Stimulated activated CD4-positive, alpha-beta T cell treated with anti-CD3 and anti-CD28 coated beads, Interleukin-4, amount 100 ng/mL, for 1 hour (primary cell): Measurements from ENCODE around the gene DCAF4L1.

Experiments used
- DNase-seq: peaks from one replicate; pipeline ENCODE4 v3.0.0-alpha.2; 2020

DCAF4L1 gene

DNA sequence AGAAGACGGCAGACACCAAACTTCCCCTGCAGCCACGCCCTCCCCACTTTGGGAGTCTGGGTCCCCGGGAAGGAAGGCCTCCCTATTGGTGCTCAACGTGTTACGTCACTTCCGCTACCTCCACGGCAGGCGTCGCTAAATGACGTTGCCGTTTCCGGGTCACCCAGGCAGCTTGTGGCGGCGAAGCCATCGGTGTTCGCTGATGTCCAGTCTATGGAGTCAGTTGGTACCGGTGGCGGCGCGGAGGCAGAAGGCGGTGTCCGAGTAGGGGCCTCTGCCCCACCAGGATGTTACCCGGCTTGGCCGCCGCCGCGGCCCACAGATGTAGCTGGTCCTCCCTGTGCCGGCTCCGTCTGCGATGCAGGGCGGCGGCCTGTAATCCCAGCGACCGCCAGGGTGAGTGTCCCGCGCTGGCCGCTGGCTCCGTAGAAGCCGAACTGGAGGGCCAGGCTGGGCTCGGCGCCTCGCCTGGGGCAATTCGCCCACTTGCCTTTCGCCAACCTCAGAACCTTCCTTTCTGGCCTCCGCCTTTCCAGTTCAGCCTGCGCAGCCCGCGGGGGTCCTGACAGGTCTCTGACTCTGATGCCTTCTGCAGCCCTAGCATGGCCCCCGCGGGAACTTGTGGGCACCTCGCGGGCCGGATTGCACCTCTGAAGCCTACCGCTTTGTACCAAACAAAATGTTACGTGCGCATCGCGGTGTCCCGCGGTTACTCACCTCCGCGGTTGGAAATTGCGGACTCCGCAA lies 9.0 kb downstream of the DCAF4L1 start, which contains the start of gene SLC30A9:
Gene SLC30A9, plus strand, starts transcription at position 166 of the 747 bp plus-strand sequence. Its CDS starts 122 bp downstream, at position 288.
- peak; percentile 87 for DNase-seq

DNA sequence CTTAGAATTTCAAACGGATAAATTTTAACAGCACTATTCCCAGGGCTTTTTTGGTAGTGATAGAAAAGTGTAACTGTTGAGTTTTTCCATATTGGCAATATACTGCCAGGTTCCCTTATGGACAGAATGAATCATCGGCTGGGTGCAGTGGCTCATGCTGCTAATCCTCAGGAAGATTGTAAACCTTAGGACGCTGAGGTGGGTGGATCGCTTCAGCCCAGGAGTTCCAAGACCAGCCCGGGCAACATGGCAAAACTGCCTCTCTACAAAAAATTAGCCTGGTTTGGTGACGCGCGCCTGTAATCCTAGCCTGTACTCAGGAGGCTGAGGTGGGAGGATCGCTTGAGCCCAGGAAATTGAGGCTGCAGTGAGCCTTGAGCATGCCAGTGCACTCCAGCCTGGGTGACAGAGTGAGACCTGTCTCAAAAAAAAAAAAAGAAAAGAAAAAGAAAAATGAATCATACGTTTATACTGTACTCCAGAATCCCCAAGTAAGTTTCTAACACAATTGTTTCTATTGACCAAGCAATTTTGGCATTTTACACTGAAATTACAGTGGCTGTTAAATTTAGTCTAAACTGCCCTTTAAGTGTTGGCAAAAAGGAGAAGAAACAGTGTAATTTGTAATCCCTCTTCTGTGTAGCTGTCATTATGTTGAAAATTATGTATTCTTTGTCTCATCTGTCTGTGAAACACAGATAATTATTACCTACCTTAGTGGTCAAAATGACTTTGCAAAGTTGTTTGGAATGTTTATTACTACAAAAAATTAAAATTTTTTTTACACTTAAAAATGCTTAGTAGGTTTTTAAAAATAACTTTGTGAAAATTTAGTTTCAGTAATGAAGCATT lies 10.6 kb downstream of the DCAF4L1 start:
- DNase-seq: no peak

DNA sequence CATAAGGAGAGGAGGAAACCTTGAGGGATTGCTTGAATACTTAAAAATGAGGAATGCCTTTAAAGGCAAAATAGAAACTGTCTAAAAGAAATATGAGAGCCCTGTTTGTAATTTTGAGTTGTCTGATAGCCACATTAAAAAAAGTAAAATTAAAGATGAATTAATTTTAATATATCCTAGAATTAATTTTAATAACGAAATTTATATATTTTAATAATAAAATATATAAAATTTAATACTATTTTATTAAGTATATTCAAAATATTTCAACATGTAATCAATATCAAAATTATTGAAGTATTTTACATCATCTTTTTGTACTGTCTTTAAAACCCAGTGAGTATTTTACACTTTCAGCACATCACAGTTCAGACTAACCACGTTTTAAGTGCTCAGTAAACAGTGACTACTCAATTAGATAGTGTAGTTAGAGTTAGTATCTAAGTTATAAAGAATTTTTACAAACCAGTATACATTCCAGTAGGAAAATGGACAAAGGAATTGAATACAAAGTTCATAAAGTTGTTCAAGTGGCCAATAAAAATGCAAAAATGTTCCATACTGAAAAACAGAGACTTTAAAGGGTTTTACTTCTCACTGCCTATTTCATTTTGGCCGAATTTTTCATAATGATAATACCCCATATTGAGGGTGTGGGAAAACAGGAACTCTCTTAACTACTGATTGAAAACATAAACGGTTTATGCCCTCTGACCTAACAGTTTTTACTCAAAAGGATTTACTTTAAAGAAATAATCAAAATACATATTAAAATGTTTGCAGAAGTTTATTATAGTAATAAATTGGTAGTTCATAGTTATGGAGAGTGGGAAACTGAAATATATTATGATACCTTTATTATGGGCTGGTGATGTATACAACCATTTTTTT lies 11.7 kb downstream of the DCAF4L1 start:
- DNase-seq: no peak

DNA sequence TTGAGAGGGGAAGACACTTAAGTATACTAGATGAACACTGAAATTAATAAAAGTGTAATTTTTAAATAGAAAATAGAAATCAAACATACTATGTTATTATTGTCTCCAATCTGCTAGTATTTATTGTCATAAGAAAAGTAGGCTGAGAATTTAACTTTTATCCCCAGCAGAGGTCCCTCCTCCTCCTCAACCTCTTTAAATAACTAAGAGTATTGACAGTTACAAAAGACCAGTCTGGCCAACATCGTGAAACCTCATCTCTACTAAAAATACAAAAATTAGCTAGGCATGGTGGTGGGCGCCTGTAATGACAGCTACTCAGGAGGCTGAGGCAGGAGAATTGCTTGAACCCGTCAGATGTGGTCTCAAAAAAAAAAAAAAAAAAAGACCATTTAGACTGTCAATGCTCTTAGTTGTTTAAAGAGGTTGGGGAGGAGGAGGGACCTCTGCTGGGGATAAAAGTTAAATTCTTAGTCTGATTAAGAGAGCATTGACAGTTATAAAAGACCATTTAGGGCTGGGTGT lies 13.0 kb downstream of the DCAF4L1 start:
- DNase-seq: no peak

DNA sequence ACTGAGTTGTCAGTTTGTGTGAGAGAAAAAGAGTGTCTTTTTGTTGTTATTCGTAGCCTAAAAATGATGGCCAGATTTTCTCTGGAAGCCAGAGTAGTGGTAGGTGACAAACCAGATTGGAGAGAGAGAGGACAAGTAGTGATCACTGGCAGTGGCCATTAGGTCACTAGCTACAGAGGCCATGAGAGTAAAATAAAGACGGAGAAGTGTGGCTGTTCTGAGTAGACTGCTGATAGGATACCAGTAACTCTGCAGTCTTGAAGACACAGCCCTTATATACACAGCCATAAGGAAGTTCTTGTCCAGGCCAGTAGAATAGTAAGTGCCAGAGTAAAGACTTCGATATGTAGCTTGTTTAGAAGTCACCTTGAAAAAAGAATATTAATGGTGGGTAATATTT lies 16.5 kb downstream of the DCAF4L1 start:
- no peak for DNase-seq

DNA sequence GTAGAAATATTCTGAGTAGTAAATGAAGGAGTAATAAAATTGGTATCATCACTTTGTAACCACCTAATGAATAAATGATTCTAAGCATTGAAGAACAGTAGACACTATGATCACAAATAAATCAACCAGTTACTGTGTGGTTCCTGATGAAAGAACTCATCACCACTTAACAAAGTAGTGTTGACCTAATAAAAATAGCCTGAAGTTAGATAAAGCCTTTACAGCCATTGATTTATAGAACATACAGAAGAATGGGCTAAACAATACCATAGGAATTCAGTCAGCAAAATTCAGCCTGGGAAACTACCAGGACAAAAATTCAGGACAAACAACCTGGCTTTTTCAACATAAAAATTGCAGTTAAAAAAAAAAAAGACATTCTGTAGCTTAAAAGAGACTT lies 17.8 kb downstream of the DCAF4L1 start:
- no peak for DNase-seq

DNA sequence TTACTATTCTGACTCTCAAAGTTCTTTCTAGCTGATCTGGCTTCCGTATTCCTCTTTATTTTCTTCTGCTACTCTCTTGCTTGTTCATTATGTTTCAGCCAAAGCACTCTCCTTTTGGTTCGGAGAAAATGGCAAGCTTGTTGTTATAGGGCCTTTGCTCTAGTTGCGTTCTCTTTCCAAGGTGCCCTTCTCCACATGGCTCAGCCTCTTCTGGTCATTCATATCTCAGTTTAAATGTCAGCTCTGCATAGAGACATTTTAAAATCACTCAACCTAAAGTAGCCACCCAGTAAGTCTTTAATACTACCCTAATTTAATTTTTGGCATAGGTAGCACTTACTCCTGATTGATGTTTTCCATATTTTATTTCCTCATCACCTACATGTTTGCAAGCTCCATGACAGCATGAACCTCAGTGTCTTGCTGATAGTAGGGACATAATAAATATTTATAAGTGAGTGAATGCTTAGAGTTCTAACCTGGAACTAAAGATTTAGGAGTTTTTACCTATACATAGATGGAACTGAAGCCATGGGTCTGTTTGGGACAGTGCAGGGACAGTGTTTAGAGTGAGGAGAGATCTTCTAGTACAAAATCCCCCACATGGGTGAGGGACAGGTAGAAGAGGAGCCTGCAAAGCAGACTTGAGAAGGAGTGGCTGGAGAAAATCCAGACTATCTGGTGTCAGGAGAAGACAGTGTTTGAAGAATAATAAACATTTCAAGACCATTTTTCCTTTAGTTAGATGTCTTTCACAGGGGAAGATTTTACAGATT lies 26.6 kb downstream of the DCAF4L1 start:
- DNase-seq: no peak

DNA sequence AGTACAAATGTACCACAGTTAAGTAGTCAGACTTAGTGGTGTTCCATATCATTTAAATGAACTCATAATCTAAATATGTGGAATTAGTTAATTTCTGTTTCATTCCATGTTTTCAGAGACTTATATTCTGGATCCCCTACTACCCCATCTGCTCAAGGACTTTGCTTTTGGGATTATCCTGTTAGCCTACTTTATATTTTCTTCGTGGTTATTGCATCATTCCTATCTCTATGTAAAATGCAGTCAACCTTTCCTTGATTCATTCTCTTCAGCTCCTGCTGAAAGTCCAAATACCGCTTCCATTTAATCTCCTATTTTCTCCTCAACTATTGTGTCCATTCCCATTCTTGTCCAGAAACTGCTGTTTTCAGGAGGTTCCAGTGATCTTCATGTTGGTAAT lies 33.9 kb downstream of the DCAF4L1 start:
- DNase-seq: no peak

DNA sequence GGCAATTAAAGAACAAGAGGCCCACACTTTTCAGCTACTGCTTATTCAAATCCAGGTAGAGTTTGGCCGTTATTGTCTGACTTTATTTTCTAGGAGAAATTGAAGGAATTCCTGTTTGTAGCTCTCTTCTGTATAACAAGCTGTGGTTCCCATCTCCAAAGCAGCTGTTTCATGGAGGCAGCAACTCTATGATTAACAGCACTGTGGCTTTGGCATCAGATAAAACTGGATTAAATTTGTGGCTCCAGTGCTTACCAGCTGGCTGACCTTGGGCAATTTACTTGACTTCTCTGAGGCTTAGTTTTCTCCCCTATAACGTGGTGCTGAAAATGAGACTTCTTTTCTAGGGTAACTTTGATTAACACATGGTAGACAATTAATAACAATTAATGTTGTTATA lies 36.9 kb downstream of the DCAF4L1 start:
- DNase-seq: no peak
